ENCODE data around the gene VSTM2B.

The VSTM2B gene

DNA sequence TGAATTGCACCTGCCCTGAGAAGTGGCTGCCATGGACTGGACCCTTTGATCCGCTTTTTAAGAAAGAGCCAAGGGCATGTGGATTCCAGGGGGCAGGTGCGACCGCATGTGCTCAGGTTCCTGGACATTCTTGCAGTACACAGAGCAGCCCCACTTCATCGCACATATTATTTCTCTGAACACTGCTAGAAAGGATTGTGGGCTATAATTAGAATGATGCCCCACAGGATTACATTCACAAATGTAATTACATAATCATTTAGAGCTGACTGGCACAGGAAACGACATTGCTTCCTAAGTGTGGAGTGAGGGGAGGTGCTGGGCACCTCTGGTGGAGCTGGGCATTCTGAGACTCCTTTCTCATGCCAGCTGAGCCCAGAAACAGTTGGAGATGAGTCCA lies 37.5 kb upstream of the VSTM2B start:
- no peak for FAIRE-seq
- TF ChIP-seq, protein P1, sequence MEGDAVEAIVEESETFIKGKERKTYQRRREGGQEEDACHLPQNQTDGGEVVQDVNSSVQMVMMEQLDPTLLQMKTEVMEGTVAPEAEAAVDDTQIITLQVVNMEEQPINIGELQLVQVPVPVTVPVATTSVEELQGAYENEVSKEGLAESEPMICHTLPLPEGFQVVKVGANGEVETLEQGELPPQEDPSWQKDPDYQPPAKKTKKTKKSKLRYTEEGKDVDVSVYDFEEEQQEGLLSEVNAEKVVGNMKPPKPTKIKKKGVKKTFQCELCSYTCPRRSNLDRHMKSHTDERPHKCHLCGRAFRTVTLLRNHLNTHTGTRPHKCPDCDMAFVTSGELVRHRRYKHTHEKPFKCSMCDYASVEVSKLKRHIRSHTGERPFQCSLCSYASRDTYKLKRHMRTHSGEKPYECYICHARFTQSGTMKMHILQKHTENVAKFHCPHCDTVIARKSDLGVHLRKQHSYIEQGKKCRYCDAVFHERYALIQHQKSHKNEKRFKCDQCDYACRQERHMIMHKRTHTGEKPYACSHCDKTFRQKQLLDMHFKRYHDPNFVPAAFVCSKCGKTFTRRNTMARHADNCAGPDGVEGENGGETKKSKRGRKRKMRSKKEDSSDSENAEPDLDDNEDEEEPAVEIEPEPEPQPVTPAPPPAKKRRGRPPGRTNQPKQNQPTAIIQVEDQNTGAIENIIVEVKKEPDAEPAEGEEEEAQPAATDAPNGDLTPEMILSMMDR (IDR thresholded peaks at IDR 0.05; ENCODE audit: insufficient read depth, missing control alignments): no peak
- DNase-seq (ENCODE audit: insufficient read length, low spot score): no peak

DNA sequence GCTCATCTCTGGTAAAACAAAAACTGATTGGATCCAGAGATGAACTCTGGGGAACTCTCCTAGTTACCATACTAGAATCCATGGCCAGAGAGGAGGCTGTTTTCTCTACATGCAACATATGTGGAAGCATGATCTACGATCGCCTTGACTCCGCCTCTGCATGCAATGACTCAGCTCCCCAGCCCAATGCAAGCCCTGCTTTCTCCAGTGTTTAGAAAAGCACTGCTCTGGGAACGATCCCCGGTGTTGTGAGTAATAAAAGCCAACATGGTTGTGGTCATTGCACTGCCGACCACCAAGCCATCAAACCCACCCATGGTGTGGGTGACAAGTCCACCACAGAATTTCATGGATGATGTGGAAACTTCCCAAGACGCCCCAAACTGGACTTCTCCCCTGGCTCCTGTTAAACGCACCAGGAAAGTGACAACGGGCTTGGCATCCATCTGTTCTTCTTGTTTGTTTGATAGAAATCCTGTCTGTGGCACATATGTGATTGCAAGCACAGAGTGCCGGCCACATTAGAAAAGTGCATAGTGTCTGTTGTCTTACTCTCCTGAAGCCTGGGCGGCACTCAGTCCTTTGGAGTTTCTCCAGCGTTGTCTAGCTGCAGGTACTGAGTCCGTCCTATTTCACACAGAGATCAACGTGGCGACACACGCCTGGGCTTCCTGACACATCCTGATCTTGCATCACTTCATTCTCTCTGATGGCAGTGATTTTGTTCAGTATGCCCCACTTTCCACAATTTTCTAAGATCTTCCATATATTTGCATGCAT lies 36.4 kb upstream of the VSTM2B start:
- FAIRE-seq: no peak
- no peak for DNase-seq (ENCODE audit: insufficient read length, low spot score)
- TF ChIP-seq, protein P1 (IDR thresholded peaks at IDR 0.05; ENCODE audit: insufficient read depth, missing control alignments): no peak

DNA sequence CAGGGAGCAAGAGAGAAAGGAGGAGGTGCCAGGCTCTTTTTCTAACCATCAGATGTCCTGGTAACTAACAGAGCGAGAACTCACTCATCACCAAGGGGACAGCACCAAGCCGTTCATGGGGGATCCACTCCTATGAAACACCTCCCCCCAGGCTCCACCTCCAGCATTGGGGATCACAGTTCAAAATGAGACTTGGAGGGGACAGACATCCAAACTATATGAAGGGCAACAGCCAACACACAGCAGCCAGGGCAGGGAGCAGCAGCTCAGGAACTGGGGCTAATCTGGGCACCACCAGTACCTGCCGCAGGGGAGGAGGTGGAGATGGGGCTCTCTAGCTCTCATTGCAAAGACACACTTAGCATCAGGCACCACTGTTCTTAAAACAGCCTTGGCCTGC lies 34.3 kb upstream of the VSTM2B start:
- FAIRE-seq (no peak), DNase-seq (ENCODE audit: insufficient read length, low spot score) (no peak)
- TF ChIP-seq, protein P1 (IDR thresholded peaks at IDR 0.05; ENCODE audit: insufficient read depth, missing control alignments): no peak

DNA sequence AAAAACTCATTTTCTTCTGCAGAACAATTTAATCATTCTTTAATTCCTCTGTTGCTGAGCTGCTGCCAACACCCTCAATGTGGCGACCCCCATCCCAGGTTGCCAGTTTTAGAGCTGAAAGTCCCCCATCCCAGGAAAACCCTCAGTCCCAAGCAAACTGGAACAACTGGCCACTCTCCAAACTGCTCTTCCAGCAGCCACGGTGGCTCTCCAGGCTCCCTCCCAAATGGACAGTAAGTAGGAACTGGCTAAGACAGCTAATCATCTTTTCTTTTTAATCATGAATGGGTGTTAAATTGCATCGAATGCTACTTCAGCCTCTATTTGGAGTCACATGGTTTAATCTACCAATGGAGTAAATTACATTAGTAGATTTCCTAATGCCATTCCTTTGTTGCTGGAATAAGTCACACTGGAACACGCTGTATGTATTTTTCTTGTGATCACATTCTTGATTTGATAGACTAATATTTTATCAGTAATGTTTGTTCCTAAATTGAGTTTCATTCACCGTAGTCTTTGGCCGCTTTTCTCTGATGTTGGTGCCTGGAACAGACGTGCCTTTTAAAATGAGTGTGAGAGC lies 33.7 kb upstream of the VSTM2B start:
- TF ChIP-seq, protein P1 (IDR thresholded peaks at IDR 0.05; ENCODE audit: insufficient read depth, missing control alignments): no peak
- FAIRE-seq: no peak
- no peak for DNase-seq (ENCODE audit: insufficient read length, low spot score)

DNA sequence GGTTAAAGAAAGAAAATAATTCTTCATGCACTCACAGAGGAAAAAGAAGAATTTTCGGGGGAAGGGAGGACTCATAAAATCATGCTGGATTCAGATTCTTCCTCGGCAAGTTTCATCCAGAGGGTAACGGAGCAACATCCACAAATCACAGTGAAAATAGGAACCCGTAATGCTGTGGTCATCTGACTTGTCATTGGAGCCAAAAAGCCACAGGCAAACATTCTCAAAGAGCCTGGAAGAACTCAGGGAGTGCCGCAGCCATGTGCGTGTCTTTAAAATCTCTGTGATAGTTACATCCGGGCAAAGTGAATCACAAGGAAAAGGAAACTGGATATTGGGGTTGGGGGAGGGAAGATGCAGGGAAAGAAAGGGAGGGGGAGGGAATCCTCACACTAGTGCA lies 33.0 kb upstream of the VSTM2B start:
- DNase-seq (ENCODE audit: insufficient read length, low spot score) (no peak), FAIRE-seq (no peak)
- TF ChIP-seq, protein P1 (IDR thresholded peaks at IDR 0.05; ENCODE audit: insufficient read depth, missing control alignments): no peak

DNA sequence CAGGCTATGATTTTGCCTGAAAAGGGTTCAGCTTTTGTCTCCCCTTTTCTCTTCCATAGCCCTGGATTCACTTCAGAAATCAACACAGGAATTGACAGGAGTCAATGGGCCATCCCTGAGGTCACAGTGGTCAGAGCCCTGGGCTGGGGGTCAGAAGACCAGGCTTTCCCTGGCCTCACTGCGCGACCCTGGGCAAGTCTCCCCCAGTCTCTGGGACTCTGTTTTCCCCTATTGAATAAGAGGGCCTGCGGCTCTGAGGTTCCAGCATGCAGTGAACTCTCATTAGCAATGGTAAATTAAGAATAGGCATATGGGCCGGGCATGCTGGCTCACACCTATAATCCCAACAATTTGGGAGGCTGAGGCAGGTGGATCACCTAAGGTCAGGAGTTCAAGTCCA lies 30.7 kb upstream of the VSTM2B start:
- DNase-seq (ENCODE audit: insufficient read length, low spot score): no peak
- TF ChIP-seq, protein P1 (IDR thresholded peaks at IDR 0.05; ENCODE audit: insufficient read depth, missing control alignments): no peak
- FAIRE-seq: no peak

DNA sequence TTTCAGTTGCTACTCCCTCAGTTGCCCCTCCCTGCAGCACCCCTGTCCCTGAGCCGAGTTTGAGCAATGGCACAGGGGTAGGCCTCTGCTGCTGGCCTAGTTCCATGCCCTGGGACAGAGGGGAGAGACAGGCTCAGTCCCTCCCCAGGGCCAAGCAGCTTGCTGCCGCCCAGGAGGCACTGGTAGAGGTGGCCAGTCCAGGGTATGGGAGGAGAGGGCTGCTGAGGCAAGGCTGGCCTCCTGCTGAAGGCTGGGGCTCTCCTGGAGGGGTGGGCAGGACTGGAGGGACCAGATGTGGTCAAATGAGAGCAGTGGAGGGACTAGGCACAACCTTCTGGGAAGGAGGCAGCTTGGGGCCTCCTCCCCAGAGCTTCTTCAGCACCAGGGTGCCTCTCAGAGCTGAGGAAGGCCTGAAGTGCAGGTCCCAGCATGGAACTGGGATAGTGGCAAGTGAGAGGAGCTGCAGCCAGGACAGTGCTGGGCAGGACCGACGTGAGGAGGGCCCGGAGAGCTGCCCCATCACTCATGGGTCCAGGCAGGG lies 29.8 kb upstream of the VSTM2B start:
- DNase-seq (ENCODE audit: insufficient read length, low spot score) (no peak), FAIRE-seq (no peak)
- TF ChIP-seq, protein P1 (IDR thresholded peaks at IDR 0.05; ENCODE audit: insufficient read depth, missing control alignments): no peak
